Measurements from ENCODE around the gene MIPEP.

Gene MIPEP

DNA sequence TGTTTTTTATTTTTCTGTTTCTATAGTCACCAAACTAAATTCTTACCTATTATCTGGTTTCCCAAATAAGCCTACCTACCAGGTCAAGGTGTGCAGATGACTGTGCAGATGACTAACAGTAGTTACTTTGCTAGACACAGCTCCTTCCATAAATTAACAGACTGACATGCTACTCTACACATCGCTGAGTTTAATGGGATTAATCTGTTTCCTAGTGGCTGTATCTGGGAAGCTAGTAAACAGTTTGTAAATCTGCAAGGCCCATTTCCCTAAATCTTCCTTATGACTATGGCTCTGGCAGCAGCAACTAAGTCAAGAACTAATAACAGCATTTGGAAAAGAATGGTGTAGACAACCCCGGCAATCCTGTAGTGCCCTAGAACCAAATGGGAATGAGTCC lies 27.9 kb downstream of the MIPEP start:
- no peaks in the 10 kb centered on the region for H3K27me3 ChIP-seq (ENCODE audit: insufficient read depth, poor library complexity, severe bottlenecking)
- DNase-seq (ENCODE audit: low read depth in 1 of 2, low spot score in 1 of 2), result no peak
- TF ChIP-seq CTCF (IDR thresholded peaks at IDR 0.05; ENCODE audit: insufficient read depth, low read length), result no peak
- no peak for TF ChIP-seq POLR2AphosphoS5 (IDR thresholded peaks at IDR 0.05; ENCODE audit: low read depth)
- TF ChIP-seq, protein P1, sequence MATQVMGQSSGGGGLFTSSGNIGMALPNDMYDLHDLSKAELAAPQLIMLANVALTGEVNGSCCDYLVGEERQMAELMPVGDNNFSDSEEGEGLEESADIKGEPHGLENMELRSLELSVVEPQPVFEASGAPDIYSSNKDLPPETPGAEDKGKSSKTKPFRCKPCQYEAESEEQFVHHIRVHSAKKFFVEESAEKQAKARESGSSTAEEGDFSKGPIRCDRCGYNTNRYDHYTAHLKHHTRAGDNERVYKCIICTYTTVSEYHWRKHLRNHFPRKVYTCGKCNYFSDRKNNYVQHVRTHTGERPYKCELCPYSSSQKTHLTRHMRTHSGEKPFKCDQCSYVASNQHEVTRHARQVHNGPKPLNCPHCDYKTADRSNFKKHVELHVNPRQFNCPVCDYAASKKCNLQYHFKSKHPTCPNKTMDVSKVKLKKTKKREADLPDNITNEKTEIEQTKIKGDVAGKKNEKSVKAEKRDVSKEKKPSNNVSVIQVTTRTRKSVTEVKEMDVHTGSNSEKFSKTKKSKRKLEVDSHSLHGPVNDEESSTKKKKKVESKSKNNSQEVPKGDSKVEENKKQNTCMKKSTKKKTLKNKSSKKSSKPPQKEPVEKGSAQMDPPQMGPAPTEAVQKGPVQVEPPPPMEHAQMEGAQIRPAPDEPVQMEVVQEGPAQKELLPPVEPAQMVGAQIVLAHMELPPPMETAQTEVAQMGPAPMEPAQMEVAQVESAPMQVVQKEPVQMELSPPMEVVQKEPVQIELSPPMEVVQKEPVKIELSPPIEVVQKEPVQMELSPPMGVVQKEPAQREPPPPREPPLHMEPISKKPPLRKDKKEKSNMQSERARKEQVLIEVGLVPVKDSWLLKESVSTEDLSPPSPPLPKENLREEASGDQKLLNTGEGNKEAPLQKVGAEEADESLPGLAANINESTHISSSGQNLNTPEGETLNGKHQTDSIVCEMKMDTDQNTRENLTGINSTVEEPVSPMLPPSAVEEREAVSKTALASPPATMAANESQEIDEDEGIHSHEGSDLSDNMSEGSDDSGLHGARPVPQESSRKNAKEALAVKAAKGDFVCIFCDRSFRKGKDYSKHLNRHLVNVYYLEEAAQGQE (IDR thresholded peaks at IDR 0.05; ENCODE audit: insufficient replicate concordance, low read depth), result no peak
- no peak overlapping the region for H3K27ac ChIP-seq (replicated peaks)
- no peak overlapping the region for H3K4me3 ChIP-seq (replicated peaks; ENCODE audit: insufficient read depth, low read length)

GRCh38 chr13:23859904-23860303 lies 29.3 kb downstream of the MIPEP start:
- TF ChIP-seq, protein P1 (IDR thresholded peaks at IDR 0.05; ENCODE audit: insufficient replicate concordance, low read depth), result no peak
- no peak for TF ChIP-seq SPI1 (IDR thresholded peaks at IDR 0.05; ENCODE audit: borderline replicate concordance, low read depth)
- TF ChIP-seq CTCF (IDR thresholded peaks at IDR 0.05; ENCODE audit: insufficient read depth, low read length), result no peak
- TF ChIP-seq GABPA (IDR thresholded peaks at IDR 0.05; ENCODE audit: low read depth), result no peak
- no peak for TF ChIP-seq POLR2AphosphoS5 (IDR thresholded peaks at IDR 0.05; ENCODE audit: low read depth)
- H3K27me3 ChIP-seq (ENCODE audit: insufficient read depth, poor library complexity, severe bottlenecking), result no peaks in the 10 kb centered on the region
- no peak overlapping the region for H3K4me3 ChIP-seq (replicated peaks; ENCODE audit: insufficient read depth, low read length)
- DNase-seq (ENCODE audit: low read depth in 1 of 2, low spot score in 1 of 2), result no peak
- no peak overlapping the region for H3K27ac ChIP-seq (replicated peaks)

- TF ChIP-seq GABPA (IDR thresholded peaks at IDR 0.05; ENCODE audit: low read depth) (no peak), SPI1 (IDR thresholded peaks at IDR 0.05; ENCODE audit: borderline replicate concordance, low read depth) (no peak), CTCF (IDR thresholded peaks at IDR 0.05; ENCODE audit: insufficient read depth, low read length) (no peak), POLR2AphosphoS5 (IDR thresholded peaks at IDR 0.05; ENCODE audit: low read depth) (no peak)
- TF ChIP-seq, protein P1 (IDR thresholded peaks at IDR 0.05; ENCODE audit: insufficient replicate concordance, low read depth), result no peak
- H3K4me3 ChIP-seq (replicated peaks; ENCODE audit: insufficient read depth, low read length), result no peak overlapping the region
- no peak overlapping the region for H3K27ac ChIP-seq (replicated peaks)
- no peaks in the 10 kb centered on the region for H3K27me3 ChIP-seq (ENCODE audit: insufficient read depth, poor library complexity, severe bottlenecking)
- no peak for DNase-seq (ENCODE audit: low read depth in 1 of 2, low spot score in 1 of 2)
These were observed 29.7 kb downstream of the MIPEP start for GRCh38 chr13:23859455-23859854.

Data from HL-60 (cell line).